Panc1 (cell line): ENCODE results near the gene SNX6. TPM values are rescaled to one million over a fixed set of nuclear protein-coding genes. Genes with fewer than 3 reads are reported as not detected.

Source experiments
- ATAC-seq: fragments of 200-7000 bp; cut with Tn5 transposase; 2 replicates; pipeline ENCODE4 v1.9.1; 2020; ENCODE audit warnings: mild to moderate bottlenecking, moderate library complexity
- BruUV-seq: library from RNA; stranded (reverse); fragments of 400-500 nt; replicated peaks from 2 replicates; lab custom pipeline; 2021; lab: Mats Ljungman, UMichigan
- CTCF ChIA-PET: fragments of 300-600 bp; sonication (Branson Sonifier 250); formaldehyde crosslinking; loops from one replicate; lab custom pipeline; 2022; ENCODE audit warnings: antibody characterized with exemption; lab: Charles Lee
- POLR2A ChIA-PET: fragments of 300-600 bp; sonication (Branson Sonifier 250); formaldehyde crosslinking; loops from one replicate; lab custom pipeline; 2022; ENCODE audit warnings: antibody characterized with exemption; lab: Charles Lee
- DNase-seq: peaks from one replicate; pipeline ENCODE4 v3.0.0-alpha.2; 2010; ENCODE audit warnings: low read depth, low spot score
- H3K27ac ChIP-seq: 2 replicates; pipeline ENCODE4 v1.5.1; 2011; ENCODE audit warnings: mild to moderate bottlenecking, low read length, inconsistent platforms
- H3K27me3 ChIP-seq: fragments of 200-500 bp; sonication (Bioruptor generic); 2 replicates; pipeline ENCODE4 v1.6.0; 2014; ENCODE audit warnings: low read length, inconsistent platforms; ENCODE audit not compliant: control insufficient read depth, insufficient read depth
- H3K36me3 ChIP-seq: fragments of 200-500 bp; sonication (Bioruptor generic); 2 replicates; pipeline ENCODE4 v1.5.1; 2014; ENCODE audit warnings: inconsistent platforms, mild to moderate bottlenecking, low read length, moderate library complexity; ENCODE audit not compliant: control insufficient read depth, insufficient read depth
- H3K4me1 ChIP-seq: 2 replicates; pipeline ENCODE4 v1.5.1; 2011; ENCODE audit warnings: inconsistent platforms, mild to moderate bottlenecking, low read length, moderate library complexity; ENCODE audit not compliant: control insufficient read depth, insufficient read depth
- H3K4me3 ChIP-seq, 2 experiments: 2 replicates each; pipeline ENCODE4 v1.5.1; 2011 to 2012; ENCODE audit warnings: low read depth in 2 of 2, low read length in 2 of 2, mild to moderate bottlenecking in 2 of 2, inconsistent platforms in 1 of 2, moderate library complexity in 1 of 2
- H3K9me3 ChIP-seq: fragments of 200-500 bp; sonication (Bioruptor generic); 2 replicates; pipeline ENCODE4 v1.5.1; 2014; ENCODE audit warnings: low read depth, mild to moderate bottlenecking, inconsistent platforms, low read length, moderate library complexity; ENCODE audit not compliant: control insufficient read depth, insufficient read depth
- CTCF ChIP-seq: fragments of 450-650 bp; IDR thresholded peaks from 2 replicates; pipeline ENCODE4 v1.5.1; 2017; ENCODE audit warnings: mild to moderate bottlenecking
- POLR2AphosphoS5 ChIP-seq: IDR thresholded peaks from 2 replicates; pipeline ENCODE4 v1.6.1; 2012; ENCODE audit warnings: mild to moderate bottlenecking, low read depth, low read length, moderate library complexity
- REST ChIP-seq, 2 experiments: IDR thresholded peaks; 2 replicates each; pipeline ENCODE4 v1.6.1; 2011 to 2012; ENCODE audit warnings: low read depth in 2 of 2, control low read depth in 1 of 2, low read length in 1 of 2, mild to moderate bottlenecking in 1 of 2, moderate library complexity in 1 of 2; ENCODE audit not compliant: insufficient read depth in 1 of 2
- SIN3A ChIP-seq: IDR thresholded peaks from 2 replicates; pipeline ENCODE4 v1.6.1; 2012; ENCODE audit warnings: low read depth, mild to moderate bottlenecking, low read length, moderate library complexity, borderline replicate concordance; ENCODE audit not compliant: insufficient read depth
- TCF7L2 ChIP-seq: IDR thresholded peaks from 2 replicates; pipeline ENCODE4 v1.6.1; 2011; ENCODE audit warnings: mild to moderate bottlenecking, low read depth, low read length, inconsistent platforms
- in situ Hi-C: cut with HindIII; loops from 2 replicates; pipeline ENCODE4 v1.10.0; 2016; ENCODE audit warnings: low sequenced_read_pairs, low pct_unique_long_range_greater_than_20kb
- intact Hi-C: fragments of 100-400 bp; cut with micrococcal nuclease; formaldehyde crosslinking; loops from one replicate; pipeline ENCODE4 v1.10.0; 2022; ENCODE audit not compliant: unreplicated experiment
- total RNA-seq: library from RNA; stranded (reverse); gene quantifications from one replicate; pipeline ENCODE4 v1.2.1, GENCODE V29; 2021; ENCODE audit not compliant: unreplicated experiment

Gene SNX6
- total RNA-seq, 1 experiment from 2014 or later, result 50.9 TPM

GRCh38 chr14:34583525-34583924 is 46.4 kb downstream of the SNX6 start:
- BruUV-seq, result no TSS peak
- Histone ChIP-seq H3K36me3 (peaks cover 2% of the 10 kb centered on the region; the same call in 1 of the 2 replicates), H3K27ac (no peak overlapping the region), H3K4me1 (no peaks in the 10 kb centered on the region), H3K4me3 (no peak overlapping the region), H3K27me3 (no peaks in the 10 kb centered on the region), H3K9me3 (no peaks in the 10 kb centered on the region)
- CTCF ChIA-PET, result no interaction called here
- DNase-seq (no peak), ATAC-seq (no peak)
- TF ChIP-seq POLR2AphosphoS5, result no peak
- no peak for TF ChIP-seq TCF7L2
- no peak for TF ChIP-seq REST (IDR thresholded peaks at IDR 0.05; ENCODE audit: insufficient read depth in 1 of 2, low read depth in 2 of 2, low read length in 1 of 2)
- no peak for TF ChIP-seq SIN3A
- no peak for TF ChIP-seq CTCF
- POLR2A ChIA-PET, result no interaction called here
- in situ Hi-C loops, result no loop called here
- intact Hi-C loops, result no loop called here

- ATAC-seq, result no peak
- Histone ChIP-seq H3K9me3 (no peaks in the 10 kb centered on the region), H3K27me3 (no peaks in the 10 kb centered on the region), H3K4me3 (no peak overlapping the region), H3K4me1 (no peaks in the 10 kb centered on the region), H3K36me3 (peaks cover 7% of the 10 kb centered on the region; the same call in 1 of the 2 replicates), H3K27ac (no peak overlapping the region)
- TF ChIP-seq TCF7L2, result no peak
- TF ChIP-seq REST (IDR thresholded peaks at IDR 0.05; ENCODE audit: insufficient read depth in 1 of 2, low read depth in 2 of 2, low read length in 1 of 2), result no peak
- no peak for TF ChIP-seq POLR2AphosphoS5
- no peak for TF ChIP-seq SIN3A
- no peak for TF ChIP-seq CTCF
- POLR2A ChIA-PET, result no interaction called here
- no TSS peak for BruUV-seq
- CTCF ChIA-PET, result no interaction called here
- intact Hi-C loops, result no loop called here
- in situ Hi-C loops, result no loop called here
- DNase-seq, result no peak
Observed at GRCh38 chr14:34582117-34582680, 47.7 kb downstream of the SNX6 start.
